Right lobe of liver (tissue), 6 donors: ENCODE measurements around the gene MPL. TPM values are rescaled to one million over a fixed set of nuclear protein-coding genes. Genes with fewer than 3 reads are reported as not detected.
A peak's percentile ranks its signal among the peaks of the same experiment; 100 is the strongest.

ENCODE experiments used
- ATAC-seq, 4 donors: fragments of 200-7000 bp; cut with Tn5 transposase; one replicate each; pipeline ENCODE4 v1.9.1; 2020; ENCODE audit warnings: mild to moderate bottlenecking in 4 of 4, moderate library complexity in 4 of 4
- DNase-seq, 3 donors: peaks; one replicate each; pipeline ENCODE4 v3.0.0-alpha.2; 2020
- H3K27ac ChIP-seq, 3 donors: fragments of 200-600 bp; one replicate each; pipeline ENCODE4 v1.8.0; 2022
- H3K27me3 ChIP-seq, 2 donors: fragments of 200-600 bp; one replicate each; pipeline ENCODE4 v1.8.0; 2022
- H3K36me3 ChIP-seq, 4 donors: fragments of 200-600 bp; sonication (generic) in 1 of 4; one replicate each; pipeline versions ENCODE4 v1.5.1 to v1.8.0; 2017 to 2022; ENCODE audit warnings: control low read depth in 1 of 4
- H3K4me1 ChIP-seq, 4 donors: fragments of 200-600 bp; sonication (generic) in 1 of 4; one replicate each; pipeline versions ENCODE4 v1.5.1 to v1.8.0; 2017 to 2022; ENCODE audit warnings: control low read depth in 1 of 4
- H3K4me3 ChIP-seq, 3 donors: fragments of 200-600 bp; one replicate each; pipeline ENCODE4 v1.8.0; 2022
- H3K9me3 ChIP-seq, 4 donors: fragments of 200-600 bp; sonication (generic) in 1 of 4; one replicate each; pipeline versions ENCODE4 v1.5.1 to v1.8.0; 2017 to 2022; ENCODE audit warnings: control low read depth in 1 of 4
- POLR2A ChIP-seq: fragments of 450-650 bp; IDR thresholded peaks from one replicate; pipeline ENCODE4 v1.6.1; 2017; ENCODE audit warnings: antibody characterized with exemption, mild to moderate bottlenecking
- WGBS: methylation state at CpG from one replicate; pipeline ENCODE4 v1.1.6; 2018; ENCODE audit warnings: low coverage, low lambda C conversion rate; ENCODE audit not compliant: insufficient coverage; ENCODE audit errors: missing lambda C conversion rate; 5-methylcytosine and 5-hydroxymethylcytosine counted together
- intact Hi-C, 2 donors: fragments of 100-400 bp; cut with DNase I; formaldehyde crosslinking; loops; one replicate each; pipeline versions ENCODE4 v1.11.2 to v1.14.1; 2022
- long read RNA-seq: library from polyadenylated mRNA; unstranded; transcript quantifications from one replicate; pipeline ENCODE4 v2.0.0, GENCODE V29; 2019
- total RNA-seq, 6 experiments: library from RNA; depleted of rRNA in 2 of 6; stranded (reverse); fragments of >200 nt in 2 of 6; fragmentation: NEBNext Ultra II Directional in 3 of 6; extraction: Animal tissue kit (Norgen Biotek cat#: 25700) in 3 of 6; gene quantifications; one replicate each; pipeline versions ENCODE4 v1.1.0 to v1.2.4, GENCODE V29; 2016 to 2023
- TF ChIP-seq, protein P1 (sequence below), 4 donors: fragments of 200-600 bp in 3 of 4; fragments of 450-650 bp in 1 of 4; IDR thresholded peaks; one replicate each; pipeline versions ENCODE4 v1.5.1 to v1.8.0; 2016 to 2022; ENCODE audit warnings: antibody characterized with exemption in 4 of 4, mild to moderate bottlenecking in 2 of 4
- donor health status: DM: no; HTN: yes; CAD: no.
- donor health status: DM: no; HTN: no; CAD: no.
- donor health status: DM: no; HTN: no; CAD: no.
- donor health status: DM: no; HTN: yes; CAD: no.
- donor health status: DM: no; HTN: yes; CAD: no.

Gene MPL
- total RNA-seq = under 1 TPM in 1 of 6 experiments, not detected in 5; 0.59 TPM
- long read RNA-seq = 0 reads

GRCh38 chr1:43337588-43337987 lies at the start of gene MPL:
Gene MPL (plus strand): TSS chr1:43337818. CDS start chr1:43337849, 31 bp downstream.
- H3K9me3 ChIP-seq = no peaks in the 10 kb centered on the region
- WGBS = 50% methylated on average over 1 of the region's 3 CpGs
- no peak within 1 kb of the TSS for H3K4me3 ChIP-seq
- H3K27ac ChIP-seq = no peak within 1 kb of the TSS
- intact Hi-C loops = no loop called here
- no peaks in the 10 kb centered on the region for H3K4me1 ChIP-seq
- H3K36me3 ChIP-seq = no peaks in the 10 kb centered on the region
- TF ChIP-seq POLR2A = no peak
- TF ChIP-seq, protein P1, sequence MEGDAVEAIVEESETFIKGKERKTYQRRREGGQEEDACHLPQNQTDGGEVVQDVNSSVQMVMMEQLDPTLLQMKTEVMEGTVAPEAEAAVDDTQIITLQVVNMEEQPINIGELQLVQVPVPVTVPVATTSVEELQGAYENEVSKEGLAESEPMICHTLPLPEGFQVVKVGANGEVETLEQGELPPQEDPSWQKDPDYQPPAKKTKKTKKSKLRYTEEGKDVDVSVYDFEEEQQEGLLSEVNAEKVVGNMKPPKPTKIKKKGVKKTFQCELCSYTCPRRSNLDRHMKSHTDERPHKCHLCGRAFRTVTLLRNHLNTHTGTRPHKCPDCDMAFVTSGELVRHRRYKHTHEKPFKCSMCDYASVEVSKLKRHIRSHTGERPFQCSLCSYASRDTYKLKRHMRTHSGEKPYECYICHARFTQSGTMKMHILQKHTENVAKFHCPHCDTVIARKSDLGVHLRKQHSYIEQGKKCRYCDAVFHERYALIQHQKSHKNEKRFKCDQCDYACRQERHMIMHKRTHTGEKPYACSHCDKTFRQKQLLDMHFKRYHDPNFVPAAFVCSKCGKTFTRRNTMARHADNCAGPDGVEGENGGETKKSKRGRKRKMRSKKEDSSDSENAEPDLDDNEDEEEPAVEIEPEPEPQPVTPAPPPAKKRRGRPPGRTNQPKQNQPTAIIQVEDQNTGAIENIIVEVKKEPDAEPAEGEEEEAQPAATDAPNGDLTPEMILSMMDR (IDR thresholded peaks at IDR 0.05) = no peak
- DNase-seq (no peak), ATAC-seq (no peak)
- no peaks in the 10 kb centered on the region for H3K27me3 ChIP-seq

GRCh38 chr1:43288058-43288784 lies 49.4 kb upstream of the MPL start:
- Histone ChIP-seq H3K27ac (no peak overlapping the region), H3K27me3 (no peaks in the 10 kb centered on the region), H3K4me3 (no peak overlapping the region), H3K4me1 (peaks cover 0 to 9% (median 3%) of the 10 kb centered on the region in 4 donors), H3K9me3 (no peaks in the 10 kb centered on the region), H3K36me3 (no peaks in the 10 kb centered on the region)
- ATAC-seq = no peak
- DNase-seq = peak in 1 of 3 donors; percentile 27
- 70% methylated on average over 5 of the region's 9 CpGs for WGBS
- TF ChIP-seq, protein P1 (IDR thresholded peaks at IDR 0.05) = no peak
- no peak for TF ChIP-seq POLR2A
- intact Hi-C loops = no loop called here

- no peak overlapping the region for H3K27ac ChIP-seq
- H3K4me1 ChIP-seq = peaks cover 0 to 9% (median 3%) of the 10 kb centered on the region in 4 donors
- no peaks in the 10 kb centered on the region for H3K36me3 ChIP-seq
- DNase-seq (peak in 1 of 3 donors; percentile 27), ATAC-seq (no peak)
- no peaks in the 10 kb centered on the region for H3K27me3 ChIP-seq
- TF ChIP-seq, protein P1 (IDR thresholded peaks at IDR 0.05) = no peak
- H3K4me3 ChIP-seq = no peak overlapping the region
- WGBS = 58% methylated on average over 10 of the region's 12 CpGs
- H3K9me3 ChIP-seq = no peaks in the 10 kb centered on the region
- intact Hi-C loops = no loop called here
Observed at GRCh38 chr1:43288785-43289706, 48.6 kb upstream of the MPL start.

- Histone ChIP-seq H3K36me3 (no peaks in the 10 kb centered on the region), H3K4me3 (no peak overlapping the region), H3K9me3 (no peaks in the 10 kb centered on the region), H3K27me3 (no peaks in the 10 kb centered on the region), H3K27ac (no peak overlapping the region), H3K4me1 (peaks cover 0 to 8% (median 4%) of the 10 kb centered on the region in 4 donors)
- no peak for TF ChIP-seq POLR2A
- TF ChIP-seq, protein P1 (IDR thresholded peaks at IDR 0.05) = no peak
- intact Hi-C loops = no loop called here
- ATAC-seq = no peak
- 67% methylated on average over 5 of the region's 7 CpGs for WGBS
- DNase-seq = no peak
Observed at GRCh38 chr1:43292216-43292615, 45.4 kb upstream of the MPL start.
